WTC11 (cell line): Measurements from ENCODE around the gene DZANK1. TPM values are rescaled to one million over a fixed set of nuclear protein-coding genes. Genes with fewer than 3 reads are reported as not detected.
A peak's percentile ranks its signal among the peaks of the same experiment; 100 is the strongest.

Experiments used
- ATAC-seq: fragments of 200-7000 bp; cut with Tn5 transposase; 2 replicates; pipeline ENCODE4 v1.10.0; 2021; ENCODE audit warnings: mild to moderate bottlenecking, moderate library complexity
- CTCF ChIA-PET: fragments of 300-600 bp; sonication (Branson Sonifier 250); formaldehyde crosslinking; loops from one replicate; lab custom pipeline; 2021; ENCODE audit warnings: antibody characterized with exemption; lab: Charles Lee
- POLR2A ChIA-PET: fragments of 350-600 bp; sonication (Branson Sonifier 250); formaldehyde crosslinking; loops from one replicate; lab custom pipeline; 2021; ENCODE audit warnings: antibody characterized with exemption; lab: Charles Lee
- DNase-seq: peaks from one replicate; pipeline ENCODE4 v3.0.0; 2021; ENCODE audit warnings: low spot score
- H3K27ac Mint-ChIP-seq: 2 replicates; pipeline ENCODE4 v1.8.0; 2021; ENCODE audit warnings: mixed read lengths
- H3K27me3 Mint-ChIP-seq: 2 replicates; pipeline ENCODE4 v1.8.0; 2021; ENCODE audit warnings: low read depth, mild to moderate bottlenecking, moderate library complexity, mixed read lengths
- H3K36me3 Mint-ChIP-seq: 2 replicates; pipeline ENCODE4 v1.8.0; 2021; ENCODE audit warnings: mixed read lengths
- H3K4me1 Mint-ChIP-seq: 2 replicates; pipeline ENCODE4 v1.8.0; 2022; ENCODE audit warnings: mixed read lengths
- H3K4me3 Mint-ChIP-seq: 2 replicates; pipeline ENCODE4 v1.8.0; 2021; ENCODE audit warnings: mild to moderate bottlenecking, moderate library complexity, mixed read lengths
- H3K9me3 Mint-ChIP-seq: 2 replicates; pipeline ENCODE4 v1.8.0; 2021; ENCODE audit warnings: mixed read lengths
- ATF3 ChIP-seq: sonication (generic); formaldehyde crosslinking; conservative IDR thresholded peaks from 2 replicates; pipeline ENCODE4 v1.8.1; 2022; ENCODE audit warnings: mild to moderate bottlenecking, missing genetic modification reagents
- ATF6 ChIP-seq: sonication (generic); formaldehyde crosslinking; IDR thresholded peaks from 2 replicates; pipeline ENCODE4 v1.8.1; 2023; ENCODE audit warnings: mild to moderate bottlenecking, missing genetic modification reagents
- CREM ChIP-seq: sonication (generic); formaldehyde crosslinking; IDR thresholded peaks from 2 replicates; pipeline ENCODE4 v1.8.1; 2022; ENCODE audit warnings: mild to moderate bottlenecking, missing genetic modification reagents, moderate library complexity
- E2F4 ChIP-seq: sonication (generic); formaldehyde crosslinking; IDR thresholded peaks from 2 replicates; pipeline ENCODE4 v1.8.1; 2022; ENCODE audit warnings: low read depth, mild to moderate bottlenecking, moderate library complexity, missing genetic modification reagents, borderline replicate concordance
- ELF4 ChIP-seq: sonication (generic); formaldehyde crosslinking; IDR thresholded peaks from 2 replicates; pipeline ENCODE4 v1.8.1; 2022; ENCODE audit warnings: low read depth, mild to moderate bottlenecking, moderate library complexity, missing genetic modification reagents
- ETV6 ChIP-seq: sonication (generic); formaldehyde crosslinking; IDR thresholded peaks from 2 replicates; pipeline ENCODE4 v1.8.1; 2022; ENCODE audit warnings: mild to moderate bottlenecking, missing genetic modification reagents
- GABPB1 ChIP-seq: sonication (generic); formaldehyde crosslinking; IDR thresholded peaks from 2 replicates; pipeline ENCODE4 v1.8.1; 2023; ENCODE audit warnings: mild to moderate bottlenecking, missing genetic modification reagents
- HMGXB4 ChIP-seq: sonication (generic); formaldehyde crosslinking; IDR thresholded peaks from 2 replicates; pipeline ENCODE4 v1.8.1; 2023; ENCODE audit warnings: mild to moderate bottlenecking, moderate library complexity, missing genetic modification reagents
- MAX ChIP-seq: sonication (generic); formaldehyde crosslinking; IDR thresholded peaks from 2 replicates; pipeline ENCODE4 v1.8.0; 2022; ENCODE audit warnings: mild to moderate bottlenecking, missing genetic modification reagents
- MLX ChIP-seq: sonication (generic); formaldehyde crosslinking; IDR thresholded peaks from 2 replicates; pipeline ENCODE4 v1.8.1; 2023; ENCODE audit warnings: mild to moderate bottlenecking, missing genetic modification reagents, moderate library complexity
- MYBL2 ChIP-seq: sonication (generic); formaldehyde crosslinking; IDR thresholded peaks from 2 replicates; pipeline ENCODE4 v1.8.1; 2023; ENCODE audit warnings: mild to moderate bottlenecking, moderate library complexity, missing genetic modification reagents
- SP1 ChIP-seq: sonication (generic); formaldehyde crosslinking; conservative IDR thresholded peaks from 2 replicates; pipeline ENCODE4 v1.8.1; 2022; ENCODE audit warnings: missing genetic modification reagents
- STAT6 ChIP-seq: sonication (generic); formaldehyde crosslinking; conservative IDR thresholded peaks from 2 replicates; pipeline ENCODE4 v1.8.1; 2023; ENCODE audit warnings: mild to moderate bottlenecking, low read depth, missing genetic modification reagents, moderate library complexity
- TEAD1 ChIP-seq: sonication (generic); formaldehyde crosslinking; IDR thresholded peaks from 2 replicates; pipeline ENCODE4 v1.8.0; 2022; ENCODE audit warnings: mild to moderate bottlenecking, missing genetic modification reagents
- ZNF396 ChIP-seq: fragments of 250-450 bp; sonication (Bioruptor Pico); IDR thresholded peaks from 2 replicates; pipeline ENCODE4 v1.8.0; 2021; ENCODE audit warnings: mild to moderate bottlenecking, moderate library complexity, borderline replicate concordance
- ZNF512 ChIP-seq: sonication (generic); formaldehyde crosslinking; IDR thresholded peaks from 2 replicates; pipeline ENCODE4 v1.8.1; 2022; ENCODE audit warnings: missing genetic modification reagents, borderline replicate concordance
- total RNA-seq: library from RNA; stranded (reverse); gene quantifications from 3 replicates; pipeline ENCODE4 v1.2.3, GENCODE V29; 2021

Gene DZANK1
- total RNA-seq, 1 experiment from 2014 or later, result 6.1 TPM

- no peak for TF ChIP-seq STAT6 (CRISPR knock-in tag)
- TF ChIP-seq MAX, result no peak
- no peak for TF ChIP-seq E2F4 (CRISPR knock-in tag)
- no peak for TF ChIP-seq CREM (CRISPR knock-in tag)
- TF ChIP-seq ZNF396 (CRISPR knock-in tag), result no peak
- no peak for TF ChIP-seq ZNF512
- no peak for TF ChIP-seq TEAD1 (CRISPR knock-in tag)
- no peak for TF ChIP-seq MLX (CRISPR knock-in tag)
- no peak for TF ChIP-seq ATF6 (CRISPR knock-in tag)
These were observed 46.4 kb upstream of the DZANK1 start (continued) for GRCh38 chr20:18513208-18513607.

GRCh38 chr20:18511571-18511970, 44.7 kb upstream of the DZANK1 start:
- no peak overlapping the region for H3K4me3 Mint-ChIP-seq
- no peak for ATAC-seq

GRCh38 chr20:18507218-18508191, 40.7 kb upstream of the DZANK1 start, which contains the start of gene SEC23B:
Gene SEC23B (plus strand): TSS chr20:18507940. CDS start chr20:18510836, 2,896 bp downstream.
- Mint-ChIP-seq H3K4me1 (peaks cover 19% of the 10 kb centered on the region), H3K27me3 (peaks cover 13% of the 10 kb centered on the region), H3K9me3 (no peaks in the 10 kb centered on the region), H3K27ac (peak within 1 kb of the TSS; percentile 100), H3K4me3 (peak within 1 kb of the TSS; percentile 97), H3K36me3 (peaks cover 21% of the 10 kb centered on the region)
- DNase-seq, result peak; percentile 98
- CTCF ChIA-PET, result interaction anchor here (0.9 to 1.8 kb wide), 5 partner anchors 10 to 104 kb away, joined by 3 to 9 read pairs (median 5); partner anchors contain the start of genes DZANK1, POLR3F and RBBP9
- peak; percentile 95 for ATAC-seq
- POLR2A ChIA-PET, result interaction anchor here (0.5 to 2.9 kb wide), 9 partner anchors 11 to 246 kb away, joined by 3 to 43 read pairs (median 6); partner anchors contain the start of genes DZANK1, POLR3F, RBBP9 and SMIM26
- TF ChIP-seq GABPB1 (CRISPR knock-in tag) (0 out of 2 replicates have a peak, but pooled peaks have one; percentile 15), ETV6 (peak; percentile 94), MAX (peak; percentile 86), ATF3 (CRISPR knock-in tag) (no peak), HMGXB4 (peak; percentile 75; the same call in 1 of the 2 replicates), ELF4 (no peak), MYBL2 (peak; percentile 68; the same call in 1 of the 2 replicates)

More at GRCh38 chr20:18511571-18511970, 44.7 kb upstream of the DZANK1 start:
- no peaks in the 10 kb centered on the region for H3K27me3 Mint-ChIP-seq
- H3K36me3 Mint-ChIP-seq, result peaks cover 38% of the 10 kb centered on the region
- H3K4me1 Mint-ChIP-seq, result peaks cover 15% of the 10 kb centered on the region
- ChIA-PET POLR2A (no interaction called here), CTCF (no interaction called here)
- no peak for TF ChIP-seq SP1 (CRISPR knock-in tag)
- no peak overlapping the region for H3K27ac Mint-ChIP-seq
- DNase-seq, result no peak
- H3K9me3 Mint-ChIP-seq, result no peaks in the 10 kb centered on the region
